ENCODE measurements around the gene MTNR1B.

Gene MTNR1B

DNA sequence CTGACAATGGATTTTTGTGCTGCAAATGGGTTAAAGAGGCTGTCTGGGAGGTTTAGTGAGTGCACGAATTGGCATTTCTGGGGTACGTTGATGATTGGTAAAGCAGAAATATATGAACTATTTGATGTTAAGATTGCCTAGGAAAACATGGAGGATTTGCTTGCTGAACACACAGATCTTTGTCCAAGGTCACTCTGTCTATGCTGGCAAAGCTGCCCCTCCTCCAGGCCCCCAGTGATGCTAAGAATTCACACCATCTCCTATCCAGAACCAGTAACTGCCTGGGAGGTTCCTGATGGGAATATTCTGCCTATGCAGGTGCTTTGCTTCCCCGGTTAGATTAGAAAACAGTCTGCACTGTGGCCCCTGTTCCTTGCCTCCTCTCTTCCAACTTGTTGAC lies 5.8 kb downstream of the MTNR1B start:
- H3K4me3 ChIP-seq (ENCODE audit: low read depth, low read length) = no peak overlapping the region
- DNase-seq (ENCODE audit: low read depth) = no peak

GRCh38 chr11:92976681-92977080 lies 7.2 kb downstream of the MTNR1B start:
- no peak for DNase-seq (ENCODE audit: low read depth)
- no peak overlapping the region for H3K4me3 ChIP-seq (ENCODE audit: low read depth, low read length)

- no peak for DNase-seq (ENCODE audit: low read depth)
- no peak overlapping the region for H3K4me3 ChIP-seq (ENCODE audit: low read depth, low read length)
Observed at GRCh38 chr11:92977401-92977800, 8.0 kb downstream of the MTNR1B start.

- no peak for DNase-seq (ENCODE audit: low read depth)
- no peak overlapping the region for H3K4me3 ChIP-seq (ENCODE audit: low read depth, low read length)
Observed at GRCh38 chr11:92978271-92979111, 9.0 kb downstream of the MTNR1B start.

- DNase-seq (ENCODE audit: low read depth) = no peak
- H3K4me3 ChIP-seq (ENCODE audit: low read depth, low read length) = no peak overlapping the region
Observed at GRCh38 chr11:92979176-92979575, 9.7 kb downstream of the MTNR1B start.

DNA sequence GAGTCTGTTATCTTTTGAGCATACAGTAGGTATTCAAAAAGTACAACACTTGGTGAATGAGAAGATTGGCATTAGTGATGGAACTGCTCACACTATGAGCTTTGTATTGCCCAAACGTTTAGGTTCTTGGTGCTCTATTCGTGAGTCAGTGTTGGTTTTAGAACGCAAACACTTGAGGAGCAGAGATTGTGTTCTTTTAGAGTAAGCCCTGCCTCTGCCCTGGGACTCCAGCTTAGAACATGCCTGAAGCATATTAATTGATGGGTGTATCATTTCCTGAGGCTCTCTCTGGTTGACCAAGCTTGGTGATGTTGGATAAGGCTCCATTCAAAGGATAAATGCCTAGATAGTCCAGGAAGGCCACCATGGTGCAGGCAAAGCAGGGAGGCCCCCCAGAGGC lies 10.9 kb downstream of the MTNR1B start:
- DNase-seq (ENCODE audit: low read depth) = no peak
- H3K4me3 ChIP-seq (ENCODE audit: low read depth, low read length) = no peak overlapping the region

- H3K4me3 ChIP-seq (ENCODE audit: low read depth, low read length) = no peak overlapping the region
- DNase-seq (ENCODE audit: low read depth) = no peak
Observed at GRCh38 chr11:92981508-92982043, 12.1 kb downstream of the MTNR1B start.

DNA sequence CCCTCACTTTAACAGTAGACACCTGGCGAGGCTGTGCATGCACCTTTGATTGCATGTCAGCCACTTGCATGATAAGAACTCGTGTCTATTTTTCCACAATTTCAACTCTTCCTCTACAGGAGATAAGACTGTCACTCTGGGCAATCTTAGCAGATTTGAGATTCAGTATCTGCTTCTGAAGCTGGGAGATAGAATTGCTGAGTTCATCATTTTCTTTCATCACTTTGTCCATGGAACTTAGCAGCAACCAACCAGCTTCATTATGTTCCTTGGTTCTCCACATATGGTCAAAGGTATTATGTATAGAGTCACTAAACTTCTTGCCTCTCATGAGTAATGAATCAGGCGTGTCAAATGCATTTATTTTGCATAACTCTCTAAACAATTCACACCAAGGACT lies 17.1 kb downstream of the MTNR1B start:
- no peak overlapping the region for H3K4me3 ChIP-seq (ENCODE audit: low read depth, low read length)

GRCh38 chr11:92993004-92993403 lies 23.6 kb downstream of the MTNR1B start:
- H3K4me3 ChIP-seq (ENCODE audit: low read depth, low read length) = no peak overlapping the region
- DNase-seq (ENCODE audit: low read depth) = no peak

More for the DNA sequence above, 17.1 kb downstream of the MTNR1B start:
- no peak for DNase-seq (ENCODE audit: low read depth)

- H3K4me3 ChIP-seq (ENCODE audit: low read depth, low read length) = no peak overlapping the region
- DNase-seq (ENCODE audit: low read depth) = peak; percentile 40
Observed at GRCh38 chr11:93000511-93001476, 31.3 kb downstream of the MTNR1B start.

- no peak for DNase-seq (ENCODE audit: low read depth)
- no peak overlapping the region for H3K4me3 ChIP-seq (ENCODE audit: low read depth, low read length)
Observed at GRCh38 chr11:93001806-93002205, 32.4 kb downstream of the MTNR1B start.

- no peak for DNase-seq (ENCODE audit: low read depth)
- H3K4me3 ChIP-seq (ENCODE audit: low read depth, low read length) = no peak overlapping the region
Observed at GRCh38 chr11:93002380-93002779, 32.9 kb downstream of the MTNR1B start.

GRCh38 chr11:93005239-93005638 lies 35.8 kb downstream of the MTNR1B start:
- H3K4me3 ChIP-seq (ENCODE audit: low read depth, low read length) = no peak overlapping the region
- DNase-seq (ENCODE audit: low read depth) = peak; percentile 70

DNA sequence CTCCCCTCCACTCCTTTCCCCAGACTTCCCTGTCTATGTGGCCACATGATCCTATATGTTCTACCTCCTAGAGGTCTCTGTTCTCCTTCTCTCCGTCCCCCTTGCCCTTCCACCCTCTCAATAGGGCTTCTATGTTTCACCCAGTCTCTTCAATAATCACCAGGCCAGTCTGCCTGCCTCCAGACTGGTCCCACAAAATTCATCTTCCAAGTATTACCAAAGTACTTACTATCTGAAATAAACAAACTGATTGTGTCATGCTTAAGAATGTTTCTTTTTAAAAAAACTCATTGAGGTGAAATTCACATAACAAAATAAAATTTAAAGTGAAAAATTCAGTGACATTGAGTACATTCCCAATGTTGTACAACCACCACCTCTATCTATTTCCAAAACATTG lies 44.2 kb downstream of the MTNR1B start:
- no peak for DNase-seq (ENCODE audit: low read depth)
- H3K4me3 ChIP-seq (ENCODE audit: low read depth, low read length) = no peak overlapping the region

- H3K4me3 ChIP-seq (ENCODE audit: low read depth, low read length) = no peak overlapping the region
- DNase-seq (ENCODE audit: low read depth) = no peak
Observed at GRCh38 chr11:93016595-93016994, 47.1 kb downstream of the MTNR1B start.

- H3K4me3 ChIP-seq (ENCODE audit: low read depth, low read length) = no peak overlapping the region
- DNase-seq (ENCODE audit: low read depth) = no peak
Observed at GRCh38 chr11:93017821-93018690, 48.6 kb downstream of the MTNR1B start.

DNA sequence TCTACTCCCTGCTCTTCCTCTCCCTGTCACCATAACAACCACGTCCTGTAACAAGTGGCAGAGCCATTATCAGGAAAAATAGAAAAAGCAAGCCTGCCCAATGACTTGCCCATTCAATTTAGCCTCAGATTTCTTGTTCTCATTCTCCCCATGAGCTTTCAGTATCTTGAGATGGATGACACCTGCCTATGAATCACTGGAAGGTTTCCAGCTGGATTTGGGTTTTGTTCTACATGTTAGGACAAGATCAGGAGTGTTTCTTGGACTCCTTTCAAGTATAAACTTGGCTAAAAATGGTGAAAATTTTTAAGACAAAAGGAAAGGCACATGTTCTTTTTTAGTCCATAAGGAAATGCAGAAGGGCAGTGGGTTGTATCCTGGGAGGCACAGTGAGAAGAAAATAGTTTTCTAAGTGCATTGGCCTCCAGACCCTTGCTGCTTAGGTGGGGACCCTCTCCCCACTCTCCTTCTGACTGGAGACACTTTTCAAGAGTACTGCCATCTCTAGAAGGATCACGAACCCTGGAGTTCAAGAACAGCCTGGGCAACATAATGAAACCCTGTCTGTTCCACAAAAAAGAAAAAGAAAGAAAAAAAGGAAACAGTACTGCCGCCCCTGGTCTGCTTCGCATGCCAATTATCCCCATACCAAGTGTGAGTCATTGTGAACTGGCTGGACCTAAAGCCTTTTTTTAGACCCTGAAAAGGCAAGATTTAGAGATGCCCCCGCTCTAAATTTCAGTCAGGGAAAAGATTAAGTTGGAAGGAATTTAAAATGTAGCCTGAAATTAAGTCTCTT lies 51.0 kb downstream of the MTNR1B start:
- peak; percentile 82 for DNase-seq (ENCODE audit: low read depth)
- no peak overlapping the region for H3K4me3 ChIP-seq (ENCODE audit: low read depth, low read length)

DNA sequence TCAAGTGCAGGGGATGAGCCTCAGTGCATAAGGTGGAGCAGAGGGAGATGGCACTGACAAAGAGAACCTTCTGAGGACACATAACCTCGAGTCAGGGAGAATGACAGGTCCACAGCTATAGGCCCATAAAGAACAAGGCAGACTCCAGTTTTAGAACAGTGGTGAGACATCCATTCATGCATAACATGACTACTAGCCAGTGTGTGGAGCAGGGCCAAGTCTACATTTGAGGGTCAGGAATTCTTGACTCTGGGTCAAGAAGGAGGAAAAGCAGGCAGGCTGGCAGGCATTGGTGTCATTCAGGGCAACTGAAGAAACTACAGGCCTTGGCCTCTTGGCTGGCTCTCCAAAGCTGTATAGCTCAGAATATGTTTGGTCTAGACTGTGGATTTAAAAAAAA lies 54.9 kb downstream of the MTNR1B start:
- DNase-seq (ENCODE audit: low read depth) = no peak

More for the DNA sequence above, 54.9 kb downstream of the MTNR1B start:
- no peak overlapping the region for H3K4me3 ChIP-seq (ENCODE audit: low read depth, low read length)

All from skeletal muscle cell (primary cell).